NCI-H2029 (cell line): ENCODE results near the gene ITPRIPL2.

Experiments
- DNase-seq: peaks from one replicate; lab custom pipeline; 2025; lab: John Stamatoyannopoulos, UW

ITPRIPL2 gene

DNA sequence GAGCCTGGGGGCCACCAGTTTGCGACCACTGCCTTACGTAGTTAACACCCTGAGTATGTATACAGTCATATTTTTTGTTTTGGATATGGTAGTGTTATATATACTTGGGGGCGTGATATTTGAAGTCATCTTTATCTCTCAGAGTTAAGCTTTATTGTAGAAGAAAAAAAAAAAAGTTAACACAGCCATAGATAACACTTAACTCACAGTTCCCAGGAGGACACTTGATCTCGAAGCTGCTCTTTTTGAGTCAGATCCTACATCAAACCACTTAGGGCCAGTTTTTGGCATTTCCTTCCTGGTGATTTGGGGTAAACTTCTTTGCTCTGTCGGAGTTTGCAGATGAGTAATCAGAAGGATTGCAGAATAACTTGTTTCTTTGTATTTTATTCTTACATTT is 5.8 kb downstream of the ITPRIPL2 start:
- DNase-seq, result no peak

DNA sequence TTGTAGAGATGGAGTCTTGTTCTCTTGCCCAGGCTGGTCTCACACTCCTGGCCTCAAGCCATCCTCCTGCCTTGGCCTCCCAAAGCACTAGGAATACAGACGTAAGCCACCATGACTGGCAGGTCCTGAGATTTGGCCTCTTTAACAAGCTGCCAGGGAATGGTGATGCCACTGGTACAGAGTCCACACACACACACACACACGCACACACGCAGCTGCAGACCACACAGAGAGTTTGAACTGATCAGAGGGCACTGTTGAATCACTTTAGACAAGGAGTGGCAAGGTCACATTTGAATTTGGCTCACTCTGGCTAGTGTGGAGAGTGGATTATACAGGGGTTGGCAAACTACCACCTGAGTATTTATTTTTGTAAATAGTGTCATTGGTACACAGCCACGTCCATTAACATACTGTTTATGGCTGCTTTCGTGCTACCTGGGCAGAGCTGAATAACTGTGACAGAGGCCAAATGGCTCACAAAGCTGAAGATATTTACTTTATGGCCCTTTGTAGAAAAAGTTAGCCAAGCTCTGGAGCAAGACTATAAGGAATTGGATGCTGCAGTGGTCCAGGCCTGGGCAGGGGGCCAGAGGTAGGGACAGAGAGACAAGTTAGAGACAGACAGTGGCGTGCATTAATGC is 9.9 kb downstream of the ITPRIPL2 start:
- DNase-seq, result peak; percentile 26

DNA sequence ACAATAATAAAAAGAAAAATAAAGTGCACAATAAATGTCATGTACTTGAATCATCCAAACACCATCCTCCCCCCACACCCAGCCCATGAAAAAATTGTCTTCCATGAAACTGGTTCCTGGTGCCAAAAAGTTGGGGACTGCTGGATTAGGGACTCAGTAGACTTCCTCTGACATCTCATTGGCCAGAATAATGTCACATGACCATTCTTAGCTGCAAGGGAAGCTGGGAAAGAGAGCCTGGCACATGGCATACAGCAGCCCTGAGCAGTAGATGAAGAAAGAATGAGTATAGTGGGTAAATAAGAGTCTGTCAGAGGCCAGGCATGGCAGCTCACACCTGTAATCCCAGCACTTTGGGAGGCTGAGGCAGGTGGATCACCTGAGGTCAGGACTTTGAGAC is 12.5 kb downstream of the ITPRIPL2 start:
- no peak for DNase-seq

DNA sequence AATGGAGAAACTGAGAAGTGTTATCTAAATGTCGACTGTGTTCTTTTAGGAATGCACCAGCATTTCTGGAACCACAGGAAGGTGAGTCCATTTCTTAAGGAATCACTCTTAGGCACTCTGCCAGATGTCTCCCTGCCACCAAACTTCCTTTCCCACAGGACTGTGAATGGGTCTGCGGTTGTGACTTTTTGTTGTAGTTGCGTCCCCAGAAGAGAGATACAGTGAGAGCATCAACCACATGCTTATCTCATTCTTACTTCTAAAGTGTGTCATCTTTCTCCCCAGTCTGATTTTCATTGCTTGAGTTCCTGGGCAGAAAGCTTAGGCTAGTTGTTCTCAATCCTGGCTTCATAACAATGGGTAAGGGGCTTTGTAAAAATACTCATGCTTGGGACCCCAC is 13.4 kb downstream of the ITPRIPL2 start:
- DNase-seq, result no peak

DNA sequence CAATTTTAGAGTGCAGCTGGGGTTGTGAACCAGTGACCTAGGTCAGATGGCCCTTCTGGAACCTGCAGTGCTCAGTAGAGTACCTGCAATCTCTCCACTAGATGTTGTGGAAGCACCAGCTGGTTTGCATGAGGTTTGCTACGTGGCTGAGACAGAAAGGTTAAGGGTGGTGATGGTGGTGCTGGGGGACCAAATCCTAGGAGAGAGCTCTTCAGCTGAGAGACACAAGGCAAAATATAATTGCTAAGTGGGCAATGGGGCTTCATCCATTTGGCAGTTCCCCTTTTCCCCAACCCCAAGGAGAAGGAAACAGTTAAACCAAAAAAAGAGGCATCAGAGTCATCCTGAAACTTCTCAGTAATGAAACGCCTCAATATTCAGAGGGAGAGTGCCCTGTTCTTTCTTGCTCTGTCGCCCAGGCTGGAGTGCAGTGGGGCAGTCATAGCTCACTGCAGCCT is 13.9 kb downstream of the ITPRIPL2 start:
- DNase-seq, result no peak

DNA sequence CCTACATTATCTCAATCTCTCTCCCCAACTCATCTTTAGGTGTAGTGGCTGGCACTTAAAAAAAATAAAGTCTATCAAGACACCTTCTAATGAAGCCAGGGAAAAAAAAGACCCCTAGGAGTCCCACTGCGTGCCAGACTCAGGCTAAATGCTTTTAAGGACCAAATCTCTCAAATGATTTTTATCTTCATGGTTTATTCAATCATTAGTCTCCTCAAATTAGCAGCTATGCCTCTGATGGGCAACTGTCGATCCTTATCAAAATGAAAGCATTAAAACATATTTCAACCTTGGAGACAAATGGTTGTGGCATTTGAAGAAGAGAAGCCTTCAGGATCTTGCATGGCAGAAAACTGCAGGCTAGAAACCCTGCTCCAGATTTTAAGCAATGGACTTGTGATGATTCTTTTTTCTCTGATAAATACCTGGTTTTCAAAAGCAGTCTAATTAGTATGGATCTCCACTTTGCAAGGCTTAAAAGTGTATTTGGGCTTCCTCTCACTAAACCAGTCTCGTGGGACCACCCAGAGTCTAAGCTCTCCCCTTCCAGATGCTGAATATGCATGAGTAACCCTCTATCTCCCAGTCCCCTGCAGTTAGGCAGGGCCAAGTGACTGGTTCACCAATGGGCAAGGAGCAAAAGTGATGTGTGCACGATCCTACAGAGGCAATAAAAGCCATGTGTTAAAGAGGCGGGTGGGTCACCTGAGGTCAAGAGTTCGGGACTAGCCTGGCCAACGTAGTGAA is 14.9 kb downstream of the ITPRIPL2 start:
- DNase-seq, result no peak

DNA sequence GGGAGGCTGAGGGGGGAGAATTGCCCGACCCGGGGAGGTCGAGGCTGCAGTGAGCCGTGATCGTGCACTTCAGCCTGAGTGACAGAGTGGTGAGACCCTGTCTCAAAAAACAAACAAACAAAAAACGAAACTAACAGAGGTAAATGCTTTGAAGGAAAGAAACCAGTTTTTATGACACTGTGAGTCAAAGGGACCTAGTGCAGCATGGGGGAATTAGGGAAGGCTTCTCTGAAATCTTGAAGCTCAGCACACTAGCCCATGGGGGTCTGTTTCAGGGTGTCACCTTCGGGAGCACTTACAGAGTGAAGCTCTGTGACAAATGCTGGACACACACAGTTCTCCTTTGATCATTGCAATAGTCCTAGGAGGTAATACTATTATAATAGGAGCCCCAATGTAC is 16.6 kb downstream of the ITPRIPL2 start:
- no peak for DNase-seq

DNA sequence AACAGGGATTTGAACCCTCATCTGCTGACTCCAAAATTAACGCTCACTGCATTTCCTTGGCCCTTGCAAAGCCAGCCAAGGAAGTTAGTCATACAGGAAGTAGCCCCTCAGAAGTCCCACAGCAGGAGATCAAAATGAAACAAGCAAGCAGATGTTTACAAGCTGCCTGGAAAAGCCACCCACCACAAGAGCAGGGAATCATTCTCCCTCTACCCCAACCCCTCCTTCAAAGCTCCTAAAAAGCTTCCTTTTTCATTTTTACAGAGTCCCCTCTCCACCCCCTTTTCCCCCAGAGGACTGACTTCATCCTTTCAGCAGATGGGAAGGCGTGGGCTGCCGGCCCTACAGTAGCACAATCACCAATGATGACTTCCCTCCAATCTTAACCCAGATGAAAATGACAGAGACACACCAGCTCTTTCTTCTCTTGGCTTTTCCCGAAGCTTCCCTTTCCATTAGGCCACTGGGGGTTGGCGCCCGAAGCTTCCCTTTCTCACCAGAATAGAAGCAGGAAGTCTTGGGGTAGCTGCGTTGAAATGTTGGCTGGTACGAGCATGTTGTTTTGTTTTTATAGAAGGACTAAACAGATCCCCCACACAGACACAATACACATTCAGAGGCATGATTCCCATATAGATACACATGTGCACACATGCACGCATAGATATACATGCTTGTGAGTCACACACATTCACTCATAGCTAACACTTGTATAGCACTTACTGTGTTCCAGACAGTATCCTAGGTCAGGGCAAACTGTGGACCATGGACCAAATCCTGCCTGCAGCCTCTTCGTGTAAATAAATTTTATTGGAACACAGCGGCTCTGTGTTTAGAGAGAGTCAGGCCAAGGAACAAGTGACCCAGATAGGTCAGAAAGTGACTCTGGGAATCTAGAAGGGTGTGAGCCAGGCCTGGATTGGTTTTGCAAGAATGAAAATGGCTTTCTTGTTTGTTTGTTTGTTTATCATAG is 17.4 kb downstream of the ITPRIPL2 start:
- DNase-seq, result peak; percentile 27

DNA sequence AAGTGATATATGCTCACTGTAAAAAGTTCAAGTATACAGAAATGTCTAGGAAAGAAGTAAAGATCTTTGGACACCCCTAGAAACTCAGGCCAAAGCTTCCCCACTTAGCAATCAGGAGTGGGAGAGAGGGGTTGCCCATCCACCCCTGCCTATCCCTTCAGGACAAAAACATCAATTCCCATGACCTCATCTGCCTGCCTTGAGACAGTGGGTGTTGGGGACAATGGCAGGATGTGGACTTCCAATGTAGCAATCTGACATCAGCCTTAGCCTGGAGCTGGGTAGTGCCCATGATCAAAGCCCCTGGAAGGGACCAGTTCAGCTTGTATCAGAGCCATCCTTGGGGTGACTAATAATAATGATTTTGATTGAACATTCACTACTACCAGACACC is 18.1 kb downstream of the ITPRIPL2 start:
- no peak for DNase-seq

DNA sequence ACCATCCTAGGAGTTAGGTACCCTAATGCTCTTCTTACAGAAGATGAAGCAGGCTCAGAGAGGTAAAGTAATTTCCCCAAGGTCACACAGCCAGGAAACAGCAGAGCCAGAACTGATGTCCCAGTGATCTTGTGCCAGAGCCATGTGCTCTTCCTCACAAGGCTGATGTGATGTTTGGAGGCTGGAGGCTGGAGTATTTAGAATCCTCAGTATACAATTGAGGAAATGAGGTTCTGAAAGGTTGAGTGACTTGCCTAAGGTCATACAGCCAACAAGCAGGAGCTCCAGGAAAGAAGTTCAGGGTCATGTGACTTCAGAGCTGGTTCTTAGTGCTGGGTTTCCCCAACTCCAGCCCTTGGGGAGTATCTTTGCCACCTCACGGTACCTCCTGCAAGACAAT is 18.5 kb downstream of the ITPRIPL2 start:
- DNase-seq, result no peak

DNA sequence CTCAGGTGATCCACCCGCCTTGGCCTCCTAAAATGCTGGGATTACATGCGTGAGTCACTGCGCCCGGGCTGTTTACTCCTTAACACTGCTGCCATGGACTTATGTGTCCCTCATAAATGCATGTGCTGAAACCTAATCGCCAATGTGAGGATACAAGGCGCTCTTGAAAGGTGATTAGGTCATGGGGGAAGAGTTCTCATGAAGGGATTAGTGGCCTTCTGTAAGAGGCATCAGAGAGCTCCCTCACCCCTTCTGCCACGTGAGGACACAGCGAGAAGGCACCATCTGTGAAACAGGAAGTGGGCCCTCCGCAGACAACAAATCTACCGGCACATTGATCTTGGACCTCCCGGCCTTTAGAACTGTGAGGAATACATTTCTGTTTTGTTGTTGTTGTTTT is 19.1 kb downstream of the ITPRIPL2 start:
- no peak for DNase-seq

DNA sequence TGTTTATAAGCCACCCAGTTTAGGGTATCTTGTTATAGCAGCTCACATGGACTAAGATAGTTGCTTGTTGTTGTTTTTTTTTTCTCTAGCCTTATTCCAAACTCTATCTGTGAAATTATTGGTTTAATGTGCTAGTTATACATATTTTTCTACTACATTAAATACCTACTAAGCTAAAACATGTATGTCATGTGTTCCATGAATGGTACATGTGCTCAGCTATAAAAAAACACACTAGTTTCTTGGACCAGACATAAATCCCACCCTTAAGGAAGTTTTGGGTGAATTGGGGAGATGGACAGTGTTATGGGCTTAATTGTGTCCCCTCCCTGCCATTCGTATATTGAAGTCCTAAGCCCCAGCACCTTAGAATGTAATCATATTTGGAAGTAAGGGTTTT is 19.8 kb downstream of the ITPRIPL2 start:
- no peak for DNase-seq

DNA sequence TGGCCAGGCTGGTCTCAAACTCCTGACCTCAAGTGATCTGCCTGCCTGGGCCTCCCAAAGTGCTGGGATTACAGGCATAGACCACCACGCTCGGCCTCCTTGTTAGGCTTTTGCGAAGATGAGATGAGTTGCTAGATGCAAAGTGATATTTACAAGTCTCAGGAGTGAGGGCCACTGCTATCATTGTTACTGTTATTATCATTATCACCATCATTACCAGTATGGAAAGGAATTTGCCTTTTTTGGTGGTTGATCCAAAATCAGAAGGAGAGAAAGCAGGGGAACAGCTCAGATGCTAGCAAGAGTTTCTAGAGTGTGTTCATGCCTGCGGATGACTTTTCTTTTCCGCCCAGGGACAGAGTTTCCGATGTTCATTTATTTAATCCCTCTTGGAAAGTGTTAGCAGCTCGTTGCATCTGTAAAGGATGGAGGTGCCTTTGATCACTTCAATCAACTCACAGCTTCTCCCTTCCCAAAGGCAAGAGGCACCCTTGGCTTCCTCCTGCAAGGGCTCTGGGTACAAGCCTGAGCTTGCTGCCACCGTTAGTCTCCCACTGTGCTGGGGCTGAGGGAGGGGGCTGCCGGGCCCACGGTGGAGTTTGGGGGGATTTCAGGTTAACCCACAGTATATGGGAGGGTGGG is 21.6 kb downstream of the ITPRIPL2 start:
- DNase-seq, result no peak

DNA sequence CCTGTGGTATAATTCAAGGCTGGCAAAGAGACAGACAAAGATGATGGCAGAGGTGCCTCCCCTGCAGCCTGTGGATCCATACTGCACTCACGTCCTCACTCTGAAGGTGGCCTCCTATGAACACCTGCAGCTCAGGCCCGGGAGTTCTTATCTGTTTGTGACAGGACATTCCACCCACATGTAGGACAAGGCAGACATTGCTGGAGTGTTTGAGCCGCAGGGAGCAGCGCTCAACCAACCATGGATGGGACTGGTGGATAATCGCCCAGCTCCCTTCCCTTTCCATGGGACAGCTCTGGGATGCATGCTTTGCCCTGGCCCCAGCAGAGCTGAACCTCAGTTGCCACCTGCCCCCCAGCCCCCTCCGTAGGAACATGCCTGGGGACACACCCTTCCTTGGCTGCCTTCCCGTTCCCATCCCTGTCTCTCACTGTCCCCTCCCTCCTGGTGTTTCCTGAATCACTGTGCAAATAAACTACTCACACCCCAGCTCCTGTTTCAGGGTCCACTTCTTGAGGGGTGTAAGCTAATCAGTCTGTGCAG is 22.2 kb downstream of the ITPRIPL2 start:
- DNase-seq, result peak; percentile 53

DNA sequence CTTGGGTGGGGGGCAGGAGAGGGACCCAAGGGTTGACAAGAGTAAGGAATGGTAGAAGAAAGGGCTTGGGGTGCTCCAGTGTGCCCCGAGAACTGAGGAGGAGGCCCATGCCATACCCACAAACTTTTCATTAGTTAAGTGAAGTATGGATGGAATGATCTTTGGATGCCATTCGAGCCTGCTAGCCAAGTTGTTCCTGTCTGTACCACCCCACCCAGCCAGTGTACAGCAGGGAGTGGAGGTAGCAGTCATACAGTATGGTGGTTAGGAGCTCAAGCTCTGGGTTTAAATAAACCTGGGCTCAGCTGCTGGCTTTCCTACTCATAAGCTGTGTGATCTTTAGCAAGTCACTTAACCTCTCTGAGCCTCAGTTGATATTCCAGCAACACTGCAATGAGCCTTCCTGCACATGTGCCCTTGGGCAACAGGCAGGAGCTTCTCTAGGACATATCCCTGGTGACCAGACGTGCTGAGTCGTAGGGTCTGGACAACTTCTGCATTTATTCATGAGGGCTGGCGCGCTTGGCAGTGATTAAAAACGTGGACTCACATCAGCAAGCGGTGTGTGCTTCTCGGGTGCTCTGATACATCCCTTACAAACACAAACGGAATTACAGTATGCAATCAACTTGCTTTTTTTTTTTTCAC is 22.9 kb downstream of the ITPRIPL2 start:
- DNase-seq, result no peak

DNA sequence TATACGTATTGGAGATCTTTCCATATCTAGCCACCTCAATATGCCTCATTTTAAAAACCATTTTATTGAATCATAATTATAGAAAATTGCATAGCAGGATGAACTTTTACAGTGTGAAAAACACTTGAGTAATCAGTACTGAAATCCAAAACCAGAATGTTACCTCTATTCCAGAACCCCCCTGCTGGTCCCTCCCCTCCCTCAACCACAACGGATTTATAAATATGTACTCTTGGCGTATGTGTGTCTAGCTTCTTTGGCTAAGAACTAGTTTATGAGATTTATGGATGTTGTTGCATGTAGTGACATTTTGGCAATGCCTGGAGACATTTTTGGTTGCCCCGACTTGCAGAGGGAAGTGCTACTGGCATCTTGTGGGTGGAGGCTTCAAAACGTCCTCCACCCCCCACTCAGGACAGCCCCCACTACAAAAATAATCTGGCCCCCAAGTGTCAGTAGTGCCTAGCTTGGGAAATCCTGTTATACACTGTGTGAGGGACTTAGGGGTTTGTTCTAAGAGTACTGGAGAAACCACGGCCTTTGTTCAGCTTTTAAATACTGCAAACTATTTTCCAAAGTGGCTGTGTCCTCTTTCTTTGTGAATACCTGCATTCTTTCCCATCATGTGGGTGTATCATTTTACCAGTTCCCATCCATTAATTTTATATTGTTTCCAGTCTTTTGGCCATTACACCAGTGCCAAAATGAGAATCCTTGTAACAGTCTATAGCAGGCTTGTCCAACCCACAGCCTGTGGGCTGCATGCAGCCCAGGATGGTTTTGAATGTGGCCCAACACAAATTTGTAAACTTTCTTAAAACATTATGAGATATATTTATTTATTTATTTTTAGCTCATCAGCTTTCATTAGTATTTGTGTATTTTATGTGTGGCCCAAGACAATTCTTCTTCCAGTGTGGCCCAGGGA is 23.7 kb downstream of the ITPRIPL2 start:
- no peak for DNase-seq

DNA sequence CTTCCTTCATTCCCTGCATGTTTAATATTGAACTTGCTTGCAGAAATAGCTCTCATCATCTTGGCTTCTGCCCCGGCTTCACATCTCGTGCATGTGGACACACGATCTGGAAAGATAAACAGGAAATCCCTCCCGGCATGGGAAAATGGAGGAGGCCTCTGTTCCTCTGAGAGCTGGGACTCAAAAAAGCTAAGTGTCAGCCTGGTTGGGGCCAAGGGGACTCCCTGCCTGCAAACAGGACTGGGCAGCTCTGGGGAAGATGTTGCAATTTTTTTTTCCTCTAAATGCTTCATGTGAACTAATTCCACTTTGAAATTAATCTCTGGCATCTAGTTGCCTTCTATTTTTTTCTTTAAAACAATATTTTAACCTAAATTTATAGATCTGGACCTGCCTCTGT is 24.8 kb downstream of the ITPRIPL2 start:
- DNase-seq, result peak; percentile 85

DNA sequence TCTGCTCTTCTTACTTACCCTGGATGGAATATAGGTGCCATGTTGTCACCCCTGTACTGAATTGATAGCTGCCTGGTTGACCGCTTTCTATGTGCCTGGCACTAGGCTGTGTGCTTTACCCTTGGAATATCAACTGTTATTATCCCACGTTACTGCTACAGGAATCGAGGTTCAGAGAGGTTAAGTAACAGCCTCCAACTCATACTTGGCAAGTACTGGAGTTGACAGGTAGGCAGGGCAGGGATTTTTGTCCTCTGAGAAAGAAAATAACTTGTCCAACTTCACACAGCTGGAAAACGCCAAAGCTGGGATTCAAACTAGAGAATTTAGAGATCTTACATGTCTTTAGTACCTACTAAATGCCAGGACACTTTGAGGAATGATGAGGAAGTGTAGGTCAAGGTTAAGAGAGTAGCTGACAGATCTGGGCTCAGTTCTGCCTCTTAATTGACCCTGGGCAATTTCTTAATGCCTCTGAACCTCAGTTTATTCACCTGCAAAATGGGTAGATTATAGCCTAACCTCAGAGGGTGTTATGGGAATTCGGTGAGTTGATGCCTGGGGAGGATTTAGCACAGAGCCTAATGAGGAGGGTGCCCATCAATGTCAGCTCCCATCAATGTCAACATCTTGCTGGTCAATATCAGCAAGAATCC is 25.8 kb downstream of the ITPRIPL2 start:
- DNase-seq, result no peak

DNA sequence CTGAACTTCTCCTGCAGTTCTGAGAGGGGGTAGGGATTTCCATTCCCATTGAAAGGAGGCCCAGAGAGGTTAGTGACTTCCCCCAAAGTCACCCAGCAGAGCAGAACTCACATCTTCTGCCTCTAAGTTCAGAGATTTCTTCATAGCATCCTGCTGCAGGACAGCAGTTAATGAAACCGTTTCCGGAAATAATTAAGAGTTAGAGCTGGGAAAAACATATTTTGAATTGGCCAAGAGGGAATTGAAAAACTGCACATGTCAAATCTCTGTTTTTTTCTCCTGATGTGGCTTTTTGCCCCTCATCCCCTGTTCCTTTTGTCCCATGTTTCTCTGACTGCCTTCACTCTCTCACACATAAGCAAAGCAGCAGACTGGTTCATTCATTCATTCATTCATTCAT is 26.6 kb downstream of the ITPRIPL2 start:
- DNase-seq, result no peak
